T-helper 2 cell treated with Interferon-gamma antibody and Interleukin-4, amounts not matched to agents 5 μg/mL and 100 μg/mL, for 36 hours (primary cell): ENCODE results near the gene FAM13A.

ENCODE experiments used
- DNase-seq: peaks from one replicate; pipeline ENCODE4 v3.0.0; 2021; ENCODE audit warnings: low spot score
- H3K27ac Mint-ChIP-seq: one replicate; pipeline ENCODE4 v1.8.0; 2021; ENCODE audit warnings: mild to moderate bottlenecking, mixed read lengths
- H3K27me3 Mint-ChIP-seq: one replicate; pipeline ENCODE4 v1.8.0; 2021; ENCODE audit warnings: low read depth, mixed read lengths
- H3K36me3 Mint-ChIP-seq: one replicate; pipeline ENCODE4 v1.8.0; 2021; ENCODE audit warnings: low read depth, mixed read lengths
- H3K4me1 Mint-ChIP-seq: one replicate; pipeline ENCODE4 v1.8.0; 2021; ENCODE audit warnings: low read depth, mixed read lengths
- H3K4me3 Mint-ChIP-seq: one replicate; pipeline ENCODE4 v1.8.0; 2022; ENCODE audit warnings: mild to moderate bottlenecking, moderate library complexity, mixed read lengths
- H3K9me3 Mint-ChIP-seq: one replicate; pipeline ENCODE4 v1.8.0; 2021; ENCODE audit warnings: mixed read lengths

The FAM13A gene

GRCh38 chr4:88831031-88831430 is 226.0 kb downstream of the FAM13A start:
- H3K9me3 Mint-ChIP-seq, result no peaks in the 10 kb centered on the region
- no peak overlapping the region for H3K4me3 Mint-ChIP-seq
- H3K27me3 Mint-ChIP-seq, result peaks cover 4% of the 10 kb centered on the region
- no peak for DNase-seq
- H3K4me1 Mint-ChIP-seq, result peaks cover 5% of the 10 kb centered on the region
- no peaks in the 10 kb centered on the region for H3K36me3 Mint-ChIP-seq
- H3K27ac Mint-ChIP-seq, result no peak overlapping the region

GRCh38 chr4:88830598-88830997 is 226.4 kb downstream of the FAM13A start:
- no peak overlapping the region for H3K27ac Mint-ChIP-seq
- DNase-seq, result no peak
- H3K4me1 Mint-ChIP-seq, result peaks cover 5% of the 10 kb centered on the region
- no peaks in the 10 kb centered on the region for H3K9me3 Mint-ChIP-seq
- H3K27me3 Mint-ChIP-seq, result peaks cover 4% of the 10 kb centered on the region
- no peaks in the 10 kb centered on the region for H3K36me3 Mint-ChIP-seq
- H3K4me3 Mint-ChIP-seq, result no peak overlapping the region

- DNase-seq, result no peak
- Mint-ChIP-seq H3K9me3 (no peaks in the 10 kb centered on the region), H3K27ac (no peak overlapping the region), H3K36me3 (no peaks in the 10 kb centered on the region), H3K4me3 (no peak overlapping the region), H3K27me3 (peaks cover 4% of the 10 kb centered on the region), H3K4me1 (peaks cover 7% of the 10 kb centered on the region)
Observed at GRCh38 chr4:88828842-88829571, 228.0 kb downstream of the FAM13A start.

- Mint-ChIP-seq H3K36me3 (no peaks in the 10 kb centered on the region), H3K4me1 (peaks cover 13% of the 10 kb centered on the region), H3K27me3 (peaks cover 4% of the 10 kb centered on the region), H3K9me3 (no peaks in the 10 kb centered on the region), H3K27ac (no peak overlapping the region), H3K4me3 (no peak overlapping the region)
- no peak for DNase-seq
Observed at GRCh38 chr4:88827442-88827841, 229.5 kb downstream of the FAM13A start.

DNA sequence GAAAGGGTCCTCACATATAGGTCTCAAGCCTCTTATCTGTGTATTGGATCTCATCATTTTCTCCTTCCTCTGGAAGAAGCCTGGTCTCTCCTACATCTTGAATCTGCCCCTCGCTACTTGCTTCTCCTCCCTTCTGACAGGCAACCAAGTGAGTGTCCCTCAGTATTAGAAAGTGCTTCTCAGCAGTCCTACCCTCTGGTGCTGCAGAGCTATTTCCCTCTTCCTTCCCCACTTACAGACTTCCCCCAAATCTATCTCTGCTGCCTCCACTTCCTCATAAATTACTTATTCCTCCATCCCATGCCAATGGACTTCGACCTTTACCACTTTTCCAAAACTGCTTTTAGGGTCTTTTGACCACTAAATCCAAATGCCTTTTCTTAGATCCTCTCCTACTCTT is 230.2 kb downstream of the FAM13A start:
- no peaks in the 10 kb centered on the region for H3K9me3 Mint-ChIP-seq
- H3K27ac Mint-ChIP-seq, result no peak overlapping the region
- no peak overlapping the region for H3K4me3 Mint-ChIP-seq

GRCh38 chr4:88825931-88826330 is 231.1 kb downstream of the FAM13A start:
- no peak for DNase-seq
- Mint-ChIP-seq H3K4me1 (peaks cover 19% of the 10 kb centered on the region), H3K27me3 (peaks cover 4% of the 10 kb centered on the region), H3K4me3 (no peak overlapping the region), H3K36me3 (no peaks in the 10 kb centered on the region), H3K9me3 (no peaks in the 10 kb centered on the region), H3K27ac (no peak overlapping the region)

More for the DNA sequence above, 230.2 kb downstream of the FAM13A start:
- Mint-ChIP-seq H3K36me3 (no peaks in the 10 kb centered on the region), H3K27me3 (peaks cover 4% of the 10 kb centered on the region), H3K4me1 (peaks cover 16% of the 10 kb centered on the region)
- no peak for DNase-seq

GRCh38 chr4:88823058-88823919 is 233.7 kb downstream of the FAM13A start:
- Mint-ChIP-seq H3K27ac (peak overlapping the region; percentile 98), H3K36me3 (peaks cover 2% of the 10 kb centered on the region), H3K9me3 (no peaks in the 10 kb centered on the region), H3K27me3 (no peaks in the 10 kb centered on the region), H3K4me3 (peak overlapping the region; percentile 98), H3K4me1 (peaks cover 34% of the 10 kb centered on the region)
- peak; percentile 68 for DNase-seq

- Mint-ChIP-seq H3K9me3 (no peaks in the 10 kb centered on the region), H3K27me3 (no peaks in the 10 kb centered on the region), H3K27ac (peak overlapping the region; percentile 98), H3K4me3 (peak overlapping the region; percentile 98), H3K36me3 (peaks cover 2% of the 10 kb centered on the region), H3K4me1 (peaks cover 34% of the 10 kb centered on the region)
- DNase-seq, result no peak
Observed at GRCh38 chr4:88822034-88822789, 234.8 kb downstream of the FAM13A start.

DNA sequence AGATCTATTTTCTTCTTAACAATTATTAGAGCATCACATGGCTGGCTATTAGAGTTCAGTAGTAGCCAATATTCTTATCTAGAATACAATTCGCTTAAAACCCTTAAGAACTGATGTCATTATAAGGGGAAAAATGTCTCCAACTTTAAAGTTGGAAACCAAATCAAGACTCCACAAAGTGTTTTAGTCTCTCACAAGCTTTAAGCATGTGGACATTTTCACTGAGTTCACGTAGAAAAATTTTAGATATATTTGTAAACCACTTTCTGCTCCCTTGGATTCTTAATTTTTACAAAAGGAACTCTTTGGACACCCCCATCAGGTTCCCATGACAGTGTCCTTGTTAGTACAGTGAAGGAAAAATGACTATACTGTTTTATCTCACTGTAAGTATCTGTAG is 235.5 kb downstream of the FAM13A start:
- H3K27me3 Mint-ChIP-seq, result peaks cover 4% of the 10 kb centered on the region
- no peak for DNase-seq
- H3K4me1 Mint-ChIP-seq, result peaks cover 34% of the 10 kb centered on the region
- no peaks in the 10 kb centered on the region for H3K9me3 Mint-ChIP-seq
- H3K36me3 Mint-ChIP-seq, result peaks cover 2% of the 10 kb centered on the region
- peak overlapping the region; percentile 43 for H3K4me3 Mint-ChIP-seq
- no peak overlapping the region for H3K27ac Mint-ChIP-seq

DNA sequence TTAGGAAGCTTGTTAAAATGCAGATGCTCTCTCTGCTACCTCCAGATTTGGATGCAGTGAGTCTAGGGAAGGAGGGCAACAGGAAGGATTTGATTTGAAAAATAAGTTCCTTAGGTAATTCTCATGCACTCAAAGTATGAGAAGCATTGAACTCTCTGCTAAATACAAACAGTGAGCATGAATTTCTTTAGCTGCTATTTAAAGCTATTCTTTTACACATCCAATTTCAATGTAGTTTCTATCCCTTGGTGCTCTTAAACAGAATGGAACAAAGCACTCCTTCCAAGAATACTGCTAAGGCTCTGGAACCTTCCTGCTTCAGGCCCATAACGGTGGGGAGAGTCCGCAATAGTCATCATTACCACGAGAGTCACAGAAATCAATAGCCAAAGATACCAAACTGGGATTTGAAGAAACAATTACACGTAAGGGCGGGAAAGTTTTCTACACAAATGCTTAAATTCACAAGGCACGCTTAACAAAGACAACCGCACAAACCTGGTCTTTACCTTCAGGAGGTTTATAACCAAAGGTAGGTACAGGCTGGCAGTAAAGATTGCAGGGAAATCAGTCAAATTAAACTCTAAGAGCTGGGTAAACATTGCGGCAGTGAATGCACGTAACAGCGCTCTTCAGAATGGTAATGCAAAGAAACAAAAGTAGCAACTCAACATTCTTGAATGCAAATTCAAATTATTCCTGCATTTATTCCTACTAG is 236.1 kb downstream of the FAM13A start:
- peaks cover 34% of the 10 kb centered on the region for H3K4me1 Mint-ChIP-seq
- no peak for DNase-seq
- H3K9me3 Mint-ChIP-seq, result no peaks in the 10 kb centered on the region
- H3K4me3 Mint-ChIP-seq, result peak overlapping the region; percentile 80
- peaks cover 2% of the 10 kb centered on the region for H3K36me3 Mint-ChIP-seq
- H3K27ac Mint-ChIP-seq, result no peak overlapping the region
- H3K27me3 Mint-ChIP-seq, result peaks cover 7% of the 10 kb centered on the region

DNA sequence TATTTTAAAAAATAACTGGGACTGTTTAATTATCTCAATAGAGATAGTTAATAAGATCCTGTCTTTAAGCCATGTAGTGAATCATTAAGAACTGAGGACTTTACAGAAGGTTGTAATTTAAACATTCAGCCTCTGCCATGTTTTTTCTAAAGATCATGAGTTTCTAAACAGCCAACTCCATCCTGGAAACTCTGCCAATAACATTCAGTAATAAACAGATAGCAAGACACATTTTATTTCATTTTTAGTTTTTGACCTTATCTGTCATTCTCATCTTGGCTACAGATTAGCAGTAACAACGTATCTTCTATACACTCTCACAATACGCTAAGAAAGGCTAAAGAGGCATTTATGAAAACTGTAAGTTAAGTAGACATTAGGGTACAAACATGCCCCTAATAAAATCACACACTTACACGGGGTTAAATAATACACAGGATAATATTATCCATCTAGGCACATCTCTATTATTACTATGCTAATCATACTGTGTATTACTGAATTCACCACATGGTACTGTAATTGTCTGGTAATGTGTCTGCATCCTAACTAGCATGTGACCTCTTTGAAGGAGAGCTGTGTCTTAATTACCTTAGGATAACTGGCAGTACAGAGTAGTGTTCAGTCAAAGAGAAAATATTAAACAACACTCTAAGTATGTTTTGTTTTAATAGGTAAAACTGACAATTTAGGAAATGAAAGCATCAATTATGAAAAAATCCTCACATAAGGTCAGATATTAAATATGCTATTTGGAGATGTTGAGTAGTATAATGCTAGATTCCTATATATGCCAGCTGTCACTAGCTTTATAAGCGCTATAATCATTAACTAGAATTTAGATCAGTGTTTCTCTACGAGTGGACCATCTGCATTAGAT is 236.9 kb downstream of the FAM13A start:
- no peak for DNase-seq
- H3K27ac Mint-ChIP-seq, result no peak overlapping the region
- H3K4me3 Mint-ChIP-seq, result peak overlapping the region; percentile 80
- H3K27me3 Mint-ChIP-seq, result peaks cover 10% of the 10 kb centered on the region
- no peaks in the 10 kb centered on the region for H3K9me3 Mint-ChIP-seq
- H3K36me3 Mint-ChIP-seq, result peaks cover 2% of the 10 kb centered on the region
- peaks cover 34% of the 10 kb centered on the region for H3K4me1 Mint-ChIP-seq

- no peak overlapping the region for H3K4me3 Mint-ChIP-seq
Observed at GRCh38 chr4:88818631-88819470, 238.1 kb downstream of the FAM13A start.

More at GRCh38 chr4:88818631-88819470, 238.1 kb downstream of the FAM13A start:
- Mint-ChIP-seq H3K27ac (no peak overlapping the region), H3K4me1 (peaks cover 32% of the 10 kb centered on the region), H3K36me3 (peaks cover 2% of the 10 kb centered on the region), H3K9me3 (no peaks in the 10 kb centered on the region), H3K27me3 (peaks cover 16% of the 10 kb centered on the region)
- DNase-seq, result no peak
